ENCODE data around the gene CPNE4.

Gene CPNE4

GRCh38 chr3:131616719-131617118, 418.1 kb downstream of the CPNE4 start:
- no peak for DNase-seq (ENCODE audit: extremely low read depth in 1 of 2, low read depth in 1 of 2)

- DNase-seq (ENCODE audit: extremely low read depth in 1 of 2, low read depth in 1 of 2) = no peak
Observed at GRCh38 chr3:131612745-131613144, 422.1 kb downstream of the CPNE4 start.

GRCh38 chr3:131610174-131610573, 424.6 kb downstream of the CPNE4 start:
- no peak for DNase-seq (ENCODE audit: extremely low read depth in 1 of 2, low read depth in 1 of 2)

- DNase-seq (ENCODE audit: extremely low read depth in 1 of 2, low read depth in 1 of 2) = no peak
Observed at GRCh38 chr3:131608741-131609140, 426.1 kb downstream of the CPNE4 start.

DNA sequence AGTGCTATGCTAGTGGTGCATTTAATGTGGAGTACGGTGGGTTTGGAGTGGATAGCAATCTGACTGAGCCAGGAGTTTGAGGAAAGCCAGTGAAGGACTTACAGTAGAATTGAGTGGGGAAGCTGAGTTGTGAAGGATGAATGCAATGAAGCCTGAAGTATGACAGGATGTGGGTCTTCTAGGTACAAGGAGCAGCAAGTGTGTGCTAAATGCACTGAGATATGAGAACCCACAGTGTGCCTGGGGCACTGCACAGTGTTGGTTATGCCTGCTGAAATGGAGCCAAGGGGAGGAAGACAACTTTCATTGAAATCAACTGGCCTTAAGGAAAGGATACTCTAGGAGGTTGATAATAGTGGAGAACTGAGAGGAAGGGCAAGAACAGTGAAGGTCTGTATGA, 426.5 kb downstream of the CPNE4 start:
- no peak for DNase-seq (ENCODE audit: extremely low read depth in 1 of 2, low read depth in 1 of 2)

DNA sequence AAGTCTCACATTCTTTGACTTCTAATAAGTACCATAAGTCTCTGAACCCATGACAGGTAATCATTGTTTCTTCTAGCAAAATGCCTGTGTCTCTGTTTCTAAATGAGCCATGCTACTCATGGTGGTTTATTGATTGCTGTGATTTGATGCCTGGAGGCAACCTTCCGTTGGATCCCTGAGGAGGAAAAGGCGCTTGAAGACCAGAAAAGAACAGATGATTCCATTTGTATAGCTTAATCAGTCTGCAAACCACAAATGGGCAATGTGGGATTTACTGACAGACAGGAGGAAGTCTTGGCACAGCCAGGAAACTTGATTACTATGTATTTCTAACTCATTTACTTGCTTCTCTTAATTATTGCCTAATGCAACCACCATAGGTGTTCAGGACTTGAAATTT, 428.9 kb downstream of the CPNE4 start:
- DNase-seq (ENCODE audit: extremely low read depth in 1 of 2, low read depth in 1 of 2) = no peak

GRCh38 chr3:131602011-131602779, 432.6 kb downstream of the CPNE4 start:
- no peak for DNase-seq (ENCODE audit: extremely low read depth in 1 of 2, low read depth in 1 of 2)

DNA sequence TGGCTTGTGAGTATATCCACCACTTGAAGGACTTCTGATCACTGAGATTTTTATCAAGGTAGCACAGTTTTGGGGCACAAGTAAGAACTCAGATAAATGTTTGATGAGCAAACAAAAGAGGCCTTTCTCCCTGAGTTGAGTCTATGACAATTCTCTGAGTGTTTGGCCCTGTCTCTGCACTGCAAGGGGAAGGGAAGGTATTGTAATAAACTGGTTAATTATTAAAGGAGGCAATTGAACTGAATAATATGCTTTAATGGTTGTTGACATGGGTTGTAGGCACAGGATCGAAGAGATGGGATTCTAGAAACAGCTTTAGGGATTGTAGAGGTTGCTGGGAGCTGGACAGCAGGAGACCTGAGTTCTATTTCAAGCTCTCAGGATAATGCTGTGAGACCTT, 437.0 kb downstream of the CPNE4 start:
- DNase-seq (ENCODE audit: extremely low read depth in 1 of 2, low read depth in 1 of 2) = no peak

- no peak for DNase-seq (ENCODE audit: extremely low read depth in 1 of 2, low read depth in 1 of 2)
Observed at GRCh38 chr3:131596884-131597283, 437.9 kb downstream of the CPNE4 start.

GRCh38 chr3:131591394-131592014, 443.3 kb downstream of the CPNE4 start:
- no peak for DNase-seq (ENCODE audit: extremely low read depth in 1 of 2, low read depth in 1 of 2)

DNA sequence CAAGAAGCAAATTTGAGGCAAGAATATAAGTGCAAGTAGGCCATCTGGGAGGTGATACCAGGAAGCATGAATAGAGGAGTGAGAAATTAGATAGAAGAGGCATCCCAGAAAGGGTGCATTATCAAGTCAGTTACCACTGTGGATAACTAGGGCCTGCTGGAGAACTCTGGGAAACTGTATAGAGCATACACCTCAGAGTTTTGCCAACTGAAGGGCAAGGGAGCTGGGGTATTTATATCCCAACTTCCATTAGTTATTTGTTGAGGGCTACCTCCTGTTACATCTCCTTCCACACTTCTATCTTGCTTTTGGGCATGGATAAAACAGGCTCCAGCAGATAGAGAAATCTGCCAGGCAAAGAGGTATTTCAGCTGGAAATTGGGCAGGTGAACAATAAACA, 448.5 kb downstream of the CPNE4 start:
- no peak for DNase-seq (ENCODE audit: extremely low read depth in 1 of 2, low read depth in 1 of 2)

DNA sequence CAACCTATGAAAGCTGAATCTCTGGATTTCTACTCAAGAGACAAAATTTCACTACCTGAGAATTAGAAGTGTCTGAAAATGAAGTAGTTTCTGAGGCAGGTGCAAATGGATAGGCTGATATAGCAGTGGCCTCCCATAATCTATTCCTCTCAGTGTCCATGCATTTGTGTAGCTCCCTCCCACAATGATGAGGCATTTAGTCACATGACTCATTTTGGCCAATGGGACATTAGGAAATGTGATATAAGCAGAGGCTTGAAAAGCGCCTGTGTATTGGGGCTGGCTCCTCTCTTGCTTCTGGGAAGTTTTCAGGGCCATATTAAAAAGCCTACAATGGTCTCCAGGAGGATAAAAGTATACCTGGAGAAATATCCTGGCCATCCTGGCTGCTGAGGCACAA, 452.4 kb downstream of the CPNE4 start:
- DNase-seq (ENCODE audit: extremely low read depth in 1 of 2, low read depth in 1 of 2) = no peak

- DNase-seq (ENCODE audit: extremely low read depth in 1 of 2, low read depth in 1 of 2) = no peak
Observed at GRCh38 chr3:131568460-131568859, 466.4 kb downstream of the CPNE4 start.

GRCh38 chr3:131564812-131565211, 470.0 kb downstream of the CPNE4 start:
- no peak for DNase-seq (ENCODE audit: extremely low read depth in 1 of 2, low read depth in 1 of 2)

DNA sequence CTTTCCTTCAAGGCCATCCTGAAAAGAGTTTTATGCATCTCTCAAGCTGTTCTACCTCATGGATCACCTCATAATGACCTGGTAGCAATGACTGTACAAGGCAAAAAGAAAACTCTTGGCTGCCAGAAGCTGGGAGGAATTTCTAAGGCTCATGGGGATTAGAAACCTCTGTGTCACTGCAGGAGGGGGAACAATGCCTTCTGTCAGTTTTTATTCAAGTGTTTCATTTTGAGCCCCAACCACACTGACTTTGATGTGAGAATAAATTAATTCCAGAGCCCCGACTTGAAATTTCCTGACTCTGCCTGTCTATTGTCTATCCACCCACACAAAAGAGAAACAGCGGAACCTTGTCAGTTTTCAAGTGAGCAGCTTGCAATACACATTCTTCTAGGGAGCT, 473.3 kb downstream of the CPNE4 start:
- no peak for DNase-seq (ENCODE audit: extremely low read depth in 1 of 2, low read depth in 1 of 2)

DNA sequence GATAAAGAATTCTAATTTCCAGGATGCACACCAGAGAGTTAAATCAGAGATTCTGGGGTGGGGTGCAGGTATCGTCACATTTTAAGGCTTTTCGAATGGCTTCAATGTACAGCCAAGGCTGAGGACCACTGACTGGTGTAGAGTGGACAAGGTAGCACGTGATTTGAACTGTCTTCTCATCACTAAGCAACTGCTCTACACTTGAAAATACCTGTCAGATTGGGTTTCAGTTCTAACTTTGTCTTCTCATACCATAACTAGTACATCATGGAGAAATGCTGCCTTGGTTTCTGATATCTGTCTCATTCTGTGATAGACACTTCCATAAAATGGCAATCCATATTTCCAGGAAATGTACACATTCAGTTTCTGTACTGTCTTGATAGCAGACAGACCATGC, 474.0 kb downstream of the CPNE4 start:
- DNase-seq (ENCODE audit: extremely low read depth in 1 of 2, low read depth in 1 of 2) = no peak

DNA sequence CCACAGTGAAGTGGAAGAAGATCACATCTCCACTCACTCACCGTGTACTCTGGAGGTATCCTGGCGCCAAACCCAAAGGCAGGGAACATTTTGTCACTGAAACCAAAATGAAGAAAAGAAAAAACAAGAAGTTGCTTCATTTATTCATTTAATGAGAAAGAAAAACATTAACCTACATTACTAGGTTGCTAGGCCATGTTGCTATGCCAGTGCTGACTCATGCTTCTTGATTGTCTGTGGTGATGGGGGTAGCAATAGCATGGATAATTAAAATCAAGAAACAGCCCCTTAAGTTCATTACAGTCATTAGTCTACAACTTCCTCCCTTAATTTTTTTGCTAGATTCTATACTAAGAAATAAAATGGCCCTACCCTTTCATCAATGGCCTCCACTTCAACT, 479.4 kb downstream of the CPNE4 start:
- no peak for DNase-seq (ENCODE audit: extremely low read depth in 1 of 2, low read depth in 1 of 2)

DNA sequence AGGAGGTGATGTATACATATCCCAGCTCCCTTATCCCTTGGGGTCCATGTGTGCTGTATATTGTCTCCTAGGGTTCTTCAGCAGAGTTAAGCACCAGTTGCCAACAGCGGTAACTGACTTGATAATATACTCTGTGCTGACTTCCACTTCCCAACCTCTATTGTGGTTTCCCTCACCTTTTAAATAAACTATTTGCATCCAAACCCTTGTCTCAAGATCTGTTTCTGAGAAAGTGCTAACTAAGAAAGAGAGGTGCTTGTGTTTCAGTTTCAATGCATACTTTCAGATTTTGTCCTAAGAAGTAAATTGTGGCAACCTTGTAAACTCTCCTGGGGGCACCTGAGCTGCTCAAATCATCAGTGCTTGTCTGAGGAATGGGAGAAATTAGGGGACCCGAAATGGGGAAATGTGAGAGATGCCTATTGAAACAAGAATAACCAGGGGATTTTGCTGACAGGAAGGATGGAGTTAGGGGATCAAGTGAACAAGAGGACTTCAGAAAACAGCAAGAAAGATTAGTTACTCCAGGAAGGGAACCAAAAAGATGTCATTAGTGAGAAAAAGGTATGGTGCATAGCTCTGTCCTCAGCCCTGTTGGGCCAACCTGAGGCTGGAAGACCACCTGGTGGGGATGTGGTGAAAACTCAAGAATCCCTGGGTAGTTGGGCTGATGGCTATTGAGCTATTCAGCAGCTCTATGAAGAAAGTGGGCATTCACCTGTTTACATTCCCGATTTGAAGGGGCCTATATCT, 481.1 kb downstream of the CPNE4 start:
- DNase-seq (ENCODE audit: extremely low read depth in 1 of 2, low read depth in 1 of 2) = no peak

DNA sequence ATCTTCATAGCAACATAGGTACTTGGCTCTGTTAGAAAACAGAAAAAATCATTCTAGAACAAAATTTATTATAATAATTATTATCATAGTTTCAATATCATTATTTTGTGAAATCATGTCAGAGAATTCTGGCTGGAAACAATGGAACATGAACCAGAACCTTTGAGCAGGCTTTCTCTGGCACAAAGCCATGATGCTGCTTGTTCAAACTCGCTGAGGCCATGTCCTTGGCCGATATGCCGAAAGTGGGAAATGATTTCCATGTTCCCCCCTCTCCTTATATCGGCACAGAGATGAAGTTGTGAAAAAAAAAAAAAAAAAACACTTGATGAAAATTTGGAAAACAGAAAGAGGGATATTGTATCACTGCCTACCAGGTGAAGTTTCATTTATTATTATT, 483.1 kb downstream of the CPNE4 start:
- no peak for DNase-seq (ENCODE audit: extremely low read depth in 1 of 2, low read depth in 1 of 2)

DNA sequence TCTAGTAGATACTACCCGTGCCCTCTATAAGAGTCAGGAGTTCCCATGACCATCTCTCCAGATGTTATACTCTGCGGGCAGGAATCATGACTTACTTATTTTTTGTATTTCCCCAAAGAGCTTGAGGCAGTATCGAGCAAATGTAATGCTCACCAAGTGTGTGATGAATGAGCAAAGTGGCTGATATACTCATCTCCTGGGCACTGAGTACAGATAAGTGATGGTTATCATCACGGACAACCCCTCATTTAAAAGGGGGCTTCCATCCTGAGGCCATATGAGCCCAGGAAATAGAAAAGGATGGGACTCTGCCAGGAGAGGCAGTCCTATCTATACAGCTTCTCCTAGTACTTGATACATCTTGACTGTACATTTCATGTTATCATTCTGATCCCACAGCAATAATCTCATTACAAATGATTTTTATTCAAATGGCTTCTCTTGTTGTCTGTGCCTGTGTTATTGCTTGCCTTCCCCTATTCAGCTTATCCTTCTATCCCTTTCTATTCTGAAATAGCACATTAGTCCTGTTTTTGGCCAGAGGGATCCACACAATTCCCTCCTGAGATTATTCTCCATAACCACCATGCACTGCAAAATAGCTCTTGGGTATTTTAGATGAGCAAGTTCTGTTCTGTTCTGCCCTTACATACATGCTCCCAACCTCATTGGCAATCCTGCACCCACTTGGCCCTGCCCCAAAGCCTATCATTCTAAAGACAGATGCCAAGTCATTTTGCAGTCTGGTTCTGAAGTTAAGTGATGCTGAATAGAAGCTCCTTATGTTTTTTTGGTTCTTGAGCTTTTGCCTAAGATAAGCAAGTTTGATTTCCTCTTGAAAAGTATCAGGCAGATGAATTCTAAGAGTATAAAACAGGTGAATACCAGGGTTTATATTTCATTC, 484.0 kb downstream of the CPNE4 start:
- DNase-seq (ENCODE audit: extremely low read depth in 1 of 2, low read depth in 1 of 2) = no peak

DNA sequence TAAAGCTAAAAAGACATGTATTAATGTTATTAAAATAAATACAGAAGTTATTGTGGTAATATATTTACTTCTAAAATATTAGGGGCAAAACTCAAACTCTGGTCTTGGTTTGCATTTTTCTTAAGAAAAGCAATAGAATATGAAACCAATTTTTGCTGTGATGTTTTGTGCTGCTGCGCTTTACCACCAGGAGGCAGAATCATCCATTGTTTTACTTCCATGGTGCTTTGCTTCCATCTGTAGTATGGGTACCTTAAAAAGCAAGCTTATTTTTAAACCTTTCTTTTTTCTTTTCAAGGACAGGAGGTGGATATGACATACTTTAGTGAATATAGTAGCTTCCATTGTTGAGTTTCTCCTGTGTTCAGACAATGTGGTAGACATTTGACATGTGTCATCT, 485.5 kb downstream of the CPNE4 start:
- DNase-seq (ENCODE audit: extremely low read depth in 1 of 2, low read depth in 1 of 2) = no peak

All from activated CD8-positive, alpha-beta memory T cell treated with anti-CD3 and anti-CD28 coated beads for 1 hour (primary cell).